Activated T-cell treated with anti-CD3 and anti-CD28 coated beads, Interleukin-2, amount 50 U/mL, for 24 hours (primary cell): ENCODE measurements around the gene SRGAP1.
"Not testable (repeated sequence)": the region's sequence is repeated elsewhere in the genome, so short reads cannot be mapped to it uniquely, and the experiment has no call there.

Source experiments
- DNase-seq: peaks from one replicate; pipeline ENCODE4 v3.0.0-alpha.2; 2020
- H3K27ac Mint-ChIP-seq: 2 replicates; pipeline ENCODE4 v1.8.0; 2020; ENCODE audit warnings: mild to moderate bottlenecking, mixed read lengths
- H3K27me3 Mint-ChIP-seq: 2 replicates; pipeline ENCODE4 v1.8.0; 2020; ENCODE audit warnings: mixed read lengths
- H3K36me3 Mint-ChIP-seq: 2 replicates; pipeline ENCODE4 v1.8.0; 2020; ENCODE audit warnings: low read depth, mixed read lengths
- H3K4me1 Mint-ChIP-seq: 2 replicates; pipeline ENCODE4 v1.8.0; 2020; ENCODE audit warnings: low read depth, mixed read lengths
- H3K4me3 Mint-ChIP-seq: 2 replicates; pipeline ENCODE4 v1.8.0; 2020; ENCODE audit warnings: mild to moderate bottlenecking, moderate library complexity, mixed read lengths
- H3K9me3 Mint-ChIP-seq: 2 replicates; pipeline ENCODE4 v1.8.0; 2020; ENCODE audit warnings: mixed read lengths

Gene SRGAP1

GRCh38 chr12:64010069-64010686 lies 165.7 kb downstream of the SRGAP1 start:
- Mint-ChIP-seq H3K27ac (no peak overlapping the region), H3K27me3 (no peaks in the 10 kb centered on the region), H3K4me1 (no peaks in the 10 kb centered on the region), H3K4me3 (no peak overlapping the region), H3K36me3 (no peaks in the 10 kb centered on the region), H3K9me3 (no peaks in the 10 kb centered on the region)
- DNase-seq: no peak

GRCh38 chr12:64016521-64016920 lies 172.0 kb downstream of the SRGAP1 start:
- Mint-ChIP-seq H3K27ac (no peak overlapping the region), H3K36me3 (no peaks in the 10 kb centered on the region), H3K27me3 (no peaks in the 10 kb centered on the region), H3K4me3 (no peak overlapping the region), H3K4me1 (no peaks in the 10 kb centered on the region), H3K9me3 (no peaks in the 10 kb centered on the region)
- no peak for DNase-seq

- H3K4me1 Mint-ChIP-seq, H3K4me3 Mint-ChIP-seq, H3K36me3 Mint-ChIP-seq, H3K9me3 Mint-ChIP-seq, H3K27me3 Mint-ChIP-seq, H3K27ac Mint-ChIP-seq, DNase-seq: not testable (repeated sequence)
These were observed 173.6 kb downstream of the SRGAP1 start for GRCh38 chr12:64018116-64018515.

GRCh38 chr12:64018524-64018923 lies 174.0 kb downstream of the SRGAP1 start:
- DNase-seq: no peak
- no peaks in the 10 kb centered on the region for H3K4me1 Mint-ChIP-seq
- no peaks in the 10 kb centered on the region for H3K9me3 Mint-ChIP-seq
- H3K27ac Mint-ChIP-seq: no peak overlapping the region
- peaks cover 5% of the 10 kb centered on the region for H3K27me3 Mint-ChIP-seq
- H3K36me3 Mint-ChIP-seq: no peaks in the 10 kb centered on the region
- H3K4me3 Mint-ChIP-seq: no peak overlapping the region

- Mint-ChIP-seq H3K9me3 (no peaks in the 10 kb centered on the region), H3K36me3 (no peaks in the 10 kb centered on the region), H3K27ac (no peak overlapping the region), H3K4me1 (no peaks in the 10 kb centered on the region), H3K4me3 (no peak overlapping the region), H3K27me3 (peaks cover 5% of the 10 kb centered on the region)
- DNase-seq: no peak
These were observed 174.6 kb downstream of the SRGAP1 start for GRCh38 chr12:64019101-64019500.

DNA sequence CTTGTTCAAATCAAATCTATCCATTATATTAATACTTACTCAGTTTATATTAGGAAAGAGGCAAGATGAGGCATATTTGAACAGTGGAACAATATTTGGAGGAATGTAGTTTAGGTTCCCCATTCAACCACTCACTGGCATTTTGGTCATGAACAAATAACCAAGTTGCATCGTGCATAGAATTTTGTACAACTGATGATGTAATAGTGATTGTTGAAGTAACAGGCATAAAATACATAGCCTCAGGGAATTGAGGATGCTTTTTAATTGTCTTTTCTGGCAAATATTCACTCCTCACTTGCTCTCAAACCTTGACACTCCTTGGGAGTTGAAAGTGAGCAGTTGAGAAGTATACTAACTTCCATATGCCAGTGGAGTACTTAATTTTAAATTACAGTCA lies 175.2 kb downstream of the SRGAP1 start:
- no peaks in the 10 kb centered on the region for H3K36me3 Mint-ChIP-seq
- DNase-seq: no peak
- no peaks in the 10 kb centered on the region for H3K9me3 Mint-ChIP-seq
- H3K27ac Mint-ChIP-seq: no peak overlapping the region
- H3K4me3 Mint-ChIP-seq: no peak overlapping the region
- H3K4me1 Mint-ChIP-seq: no peaks in the 10 kb centered on the region
- peaks cover 5% of the 10 kb centered on the region for H3K27me3 Mint-ChIP-seq

GRCh38 chr12:64025174-64025958 lies 180.9 kb downstream of the SRGAP1 start:
- no peak overlapping the region for H3K4me3 Mint-ChIP-seq
- H3K27me3 Mint-ChIP-seq: peaks cover 11% of the 10 kb centered on the region
- H3K4me1 Mint-ChIP-seq: no peaks in the 10 kb centered on the region
- DNase-seq: no peak
- H3K36me3 Mint-ChIP-seq: no peaks in the 10 kb centered on the region
- no peaks in the 10 kb centered on the region for H3K9me3 Mint-ChIP-seq
- no peak overlapping the region for H3K27ac Mint-ChIP-seq

DNA sequence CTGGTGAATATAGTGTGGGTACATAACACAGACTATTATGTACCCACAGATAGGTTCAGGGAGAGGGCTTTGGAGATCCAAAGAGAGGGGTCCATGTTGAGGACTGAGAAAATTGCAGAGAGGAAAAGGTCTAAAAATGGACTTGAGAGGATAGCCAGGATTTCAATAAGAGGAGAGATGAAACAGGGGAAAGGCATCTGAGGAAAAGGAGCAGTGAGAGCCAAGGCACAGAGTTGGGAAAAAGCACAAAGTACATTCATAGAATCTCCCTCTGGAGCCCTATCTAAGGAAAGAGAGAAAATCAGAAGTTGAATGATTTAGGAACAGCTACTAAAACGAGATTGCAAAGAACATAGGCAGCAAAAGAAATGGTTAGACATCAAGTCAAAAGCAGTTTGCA lies 182.8 kb downstream of the SRGAP1 start:
- Mint-ChIP-seq H3K9me3 (no peaks in the 10 kb centered on the region), H3K4me1 (no peaks in the 10 kb centered on the region), H3K27ac (no peak overlapping the region), H3K27me3 (peaks cover 11% of the 10 kb centered on the region), H3K36me3 (no peaks in the 10 kb centered on the region), H3K4me3 (no peak overlapping the region)
- DNase-seq: no peak

- no peaks in the 10 kb centered on the region for H3K9me3 Mint-ChIP-seq
- H3K27ac Mint-ChIP-seq: no peak overlapping the region
- no peaks in the 10 kb centered on the region for H3K36me3 Mint-ChIP-seq
- H3K4me3 Mint-ChIP-seq: no peak overlapping the region
- no peaks in the 10 kb centered on the region for H3K4me1 Mint-ChIP-seq
- DNase-seq: no peak
- H3K27me3 Mint-ChIP-seq: peaks cover 7% of the 10 kb centered on the region
These were observed 184.0 kb downstream of the SRGAP1 start for GRCh38 chr12:64028541-64028940.

DNA sequence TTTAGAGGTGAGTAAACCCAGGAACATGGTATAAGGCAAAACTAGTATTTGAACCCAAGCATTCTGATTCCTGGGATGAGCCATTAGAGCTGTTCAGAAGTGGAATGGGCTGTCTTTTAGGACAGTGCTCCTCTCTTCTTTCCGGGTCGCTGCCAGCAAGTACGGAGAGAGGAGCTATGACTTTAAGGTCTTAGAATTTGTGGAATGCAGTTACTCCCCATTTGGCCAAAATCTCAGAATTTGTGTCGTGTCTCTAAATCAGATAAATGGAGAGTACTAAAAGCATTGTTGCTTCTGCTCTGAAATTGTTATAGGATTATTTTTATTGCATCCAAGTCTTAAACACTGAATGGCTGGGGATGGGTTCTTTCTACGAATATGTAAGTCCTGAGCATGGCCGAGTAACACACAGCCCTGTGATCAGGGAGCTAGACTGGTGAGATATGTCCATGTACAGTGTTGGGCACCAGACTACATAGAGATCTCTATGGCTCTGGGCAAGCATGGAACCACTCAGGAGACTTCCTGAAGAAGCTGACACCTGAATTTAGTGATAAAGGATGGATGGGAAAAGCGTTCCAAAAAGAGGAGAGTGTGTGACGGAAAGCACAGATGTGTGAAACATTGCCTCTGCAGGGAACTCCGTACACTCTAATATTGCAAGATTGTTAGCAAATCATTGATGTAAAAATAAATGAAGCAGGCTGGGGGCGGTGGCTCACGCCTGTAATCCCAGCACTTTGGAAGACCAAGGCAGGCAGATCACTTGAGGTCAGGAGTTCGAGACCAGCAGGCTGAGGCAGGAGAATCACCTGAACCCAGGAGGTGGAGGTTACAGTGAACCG lies 184.7 kb downstream of the SRGAP1 start:
- Mint-ChIP-seq H3K27me3 (peaks cover 7% of the 10 kb centered on the region), H3K4me1 (no peaks in the 10 kb centered on the region), H3K9me3 (no peaks in the 10 kb centered on the region), H3K4me3 (no peak overlapping the region), H3K27ac (no peak overlapping the region), H3K36me3 (no peaks in the 10 kb centered on the region)
- DNase-seq: no peak

DNA sequence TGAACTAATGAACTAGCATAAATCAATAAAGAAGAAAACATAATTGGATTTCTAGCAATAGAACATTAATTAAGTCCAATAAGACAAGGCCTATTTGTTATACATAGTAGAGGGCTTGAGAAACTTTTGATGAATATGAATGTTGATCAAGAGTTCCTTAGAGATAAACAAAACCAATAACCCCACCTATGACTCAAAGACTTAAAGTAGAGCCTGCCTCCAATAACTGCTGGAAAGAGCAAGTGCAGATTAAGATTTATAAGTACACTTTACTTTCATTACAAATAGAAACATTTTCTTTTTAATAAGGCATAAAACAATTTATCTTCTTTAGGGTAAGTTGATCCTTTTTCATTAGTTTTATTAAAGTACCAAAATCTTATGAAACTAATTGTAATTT lies 185.7 kb downstream of the SRGAP1 start:
- no peak overlapping the region for H3K4me3 Mint-ChIP-seq
- H3K27ac Mint-ChIP-seq: no peak overlapping the region
- DNase-seq: no peak
- H3K27me3 Mint-ChIP-seq: peaks cover 7% of the 10 kb centered on the region
- no peaks in the 10 kb centered on the region for H3K36me3 Mint-ChIP-seq
- H3K9me3 Mint-ChIP-seq: no peaks in the 10 kb centered on the region
- H3K4me1 Mint-ChIP-seq: no peaks in the 10 kb centered on the region

DNA sequence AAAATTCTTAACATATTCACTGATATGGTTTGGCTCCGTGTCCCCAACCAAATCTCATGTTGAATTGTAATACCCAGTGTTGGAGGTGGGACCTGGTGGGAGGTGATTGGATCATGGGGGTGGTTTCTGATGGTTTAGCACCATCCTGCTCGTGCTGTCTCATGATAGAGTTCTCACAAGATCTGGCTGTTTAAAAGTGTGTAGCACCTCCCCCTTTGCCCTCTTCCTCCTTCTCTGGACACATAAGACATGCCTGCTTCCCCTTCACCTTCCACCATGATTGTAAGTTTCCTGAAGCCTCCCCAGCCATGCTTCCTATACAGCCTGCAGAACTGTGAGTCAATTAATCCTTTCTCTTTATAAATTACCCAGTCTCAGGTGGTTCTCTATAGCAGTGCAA lies 189.6 kb downstream of the SRGAP1 start:
- not testable (repeated sequence) for H3K36me3 Mint-ChIP-seq, H3K27me3 Mint-ChIP-seq, H3K9me3 Mint-ChIP-seq, H3K27ac Mint-ChIP-seq, DNase-seq, H3K4me1 Mint-ChIP-seq, H3K4me3 Mint-ChIP-seq

GRCh38 chr12:64034901-64035576 lies 190.5 kb downstream of the SRGAP1 start:
- Mint-ChIP-seq H3K4me3 (no peak overlapping the region), H3K36me3 (no peaks in the 10 kb centered on the region), H3K4me1 (no peaks in the 10 kb centered on the region), H3K27ac (no peak overlapping the region), H3K9me3 (no peaks in the 10 kb centered on the region), H3K27me3 (no peaks in the 10 kb centered on the region)
- no peak for DNase-seq

DNA sequence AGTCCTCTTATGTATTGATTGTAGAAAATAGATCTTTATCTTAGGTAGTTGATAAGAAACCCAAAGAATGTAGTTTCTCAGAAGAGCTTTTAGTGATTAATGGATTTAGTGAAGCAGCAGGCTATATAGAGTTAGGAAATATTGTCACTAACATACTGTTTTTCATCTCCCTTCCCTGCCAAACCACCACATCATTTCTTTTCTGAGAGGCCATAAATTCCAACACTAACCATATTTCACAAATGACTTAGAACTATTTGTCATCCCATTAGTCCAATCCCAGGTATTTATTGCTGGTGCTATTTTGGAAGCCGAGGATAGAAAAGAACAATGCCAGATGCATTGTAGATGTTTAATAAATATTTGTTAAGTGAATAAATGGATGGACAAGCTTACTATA lies 191.9 kb downstream of the SRGAP1 start:
- Mint-ChIP-seq H3K27me3 (no peaks in the 10 kb centered on the region), H3K27ac (no peak overlapping the region), H3K4me1 (no peaks in the 10 kb centered on the region), H3K9me3 (no peaks in the 10 kb centered on the region), H3K36me3 (no peaks in the 10 kb centered on the region), H3K4me3 (no peak overlapping the region)
- DNase-seq: no peak
